Renal cortical epithelial cell (primary cell): ENCODE results near the gene KLHL33. TPM values are rescaled to one million over a fixed set of nuclear protein-coding genes. Genes with fewer than 3 reads are reported as not detected.
"Not testable (repeated sequence)": the region's sequence is repeated elsewhere in the genome, so short reads cannot be mapped to it uniquely, and the experiment has no call there.

Experiments
- DNase-seq: peaks from one replicate; pipeline ENCODE4 v3.0.0-alpha.2; 2011; ENCODE audit warnings: low read depth
- total RNA-seq: library from RNA; depleted of rRNA; stranded (reverse); fragments of >200 nt; gene quantifications from 2 replicates; pipeline ENCODE4 v1.2.3, GENCODE V29; 2014

Gene KLHL33
- total RNA-seq, 1 donor from 2014 or later = not detected

DNA sequence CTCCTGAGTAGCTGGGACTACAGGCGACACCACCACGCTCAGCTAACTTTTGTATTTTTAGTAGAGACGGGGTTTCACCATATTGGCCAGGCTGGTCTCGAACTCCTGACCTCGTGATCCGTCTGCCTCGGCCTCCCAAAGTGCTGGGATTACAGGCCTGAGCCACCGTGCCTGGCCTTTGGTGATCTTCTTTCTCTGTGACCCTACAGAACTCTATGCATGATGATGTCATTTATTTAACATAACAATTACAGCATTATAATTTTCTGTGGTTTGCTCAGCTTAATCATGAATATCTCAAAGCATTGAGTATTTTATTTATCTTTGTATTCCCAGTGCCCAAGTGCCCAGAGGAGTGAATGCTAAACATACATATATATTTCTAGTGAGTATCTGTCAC lies 16.9 kb upstream of the KLHL33 start:
- DNase-seq = not testable (repeated sequence)

DNA sequence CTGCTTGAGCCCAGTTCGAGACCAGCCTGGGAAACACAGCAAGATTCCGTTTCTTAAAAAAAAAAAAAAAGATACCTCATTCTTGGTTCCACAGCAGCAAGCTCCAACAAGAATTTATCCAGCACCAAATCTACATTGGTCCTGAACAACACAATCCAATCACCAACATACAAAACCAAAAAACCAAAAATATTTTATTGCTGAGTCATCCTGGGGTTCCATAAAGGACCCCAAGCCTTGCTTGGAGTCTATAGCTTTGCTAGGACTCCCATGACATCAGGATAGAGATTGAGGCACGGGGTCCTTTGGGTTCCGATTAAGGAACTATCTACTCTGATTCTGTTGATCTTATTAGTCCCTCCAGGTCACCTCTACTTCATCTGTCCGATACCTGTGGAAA lies 10.9 kb upstream of the KLHL33 start:
- no peak for DNase-seq

DNA sequence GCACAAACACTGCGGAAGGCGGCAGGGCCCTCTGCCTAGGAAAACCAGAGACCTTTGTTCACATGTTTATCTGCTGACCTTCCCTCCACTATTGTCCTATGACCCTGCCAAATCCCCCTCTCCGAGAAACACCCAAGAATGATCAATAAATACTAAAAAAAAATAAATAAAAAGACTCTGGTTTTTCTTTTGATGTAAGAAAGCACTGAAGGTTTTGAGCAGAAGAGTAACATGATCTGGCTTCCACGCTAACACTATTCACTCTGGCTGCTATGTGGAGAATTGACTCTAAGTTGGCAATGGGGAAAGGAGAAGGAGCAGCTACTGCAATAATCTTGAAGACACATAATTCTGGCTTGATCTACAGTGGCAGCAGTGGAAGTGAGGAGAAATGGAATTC lies 7.7 kb upstream of the KLHL33 start:
- DNase-seq = not testable (repeated sequence)

DNA sequence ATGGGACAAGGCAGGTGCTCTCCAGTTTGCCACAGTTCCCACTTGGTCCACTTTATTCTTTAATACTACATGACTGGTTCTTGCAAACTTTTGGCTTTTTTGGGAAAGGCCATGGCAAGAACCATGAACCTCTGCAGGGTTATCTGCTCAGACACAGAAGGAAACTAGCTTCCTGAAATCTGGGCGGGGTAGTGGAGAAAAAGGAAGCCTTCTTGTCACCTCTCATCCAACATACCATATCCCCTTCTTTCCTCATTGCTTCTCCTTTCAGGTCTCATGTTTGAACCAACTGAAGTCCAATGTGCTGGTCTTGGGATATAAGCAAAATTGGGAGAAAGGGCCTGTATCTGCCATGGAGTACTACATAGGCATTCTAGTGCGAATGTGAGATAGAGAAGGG lies 5.5 kb upstream of the KLHL33 start:
- no peak for DNase-seq

DNA sequence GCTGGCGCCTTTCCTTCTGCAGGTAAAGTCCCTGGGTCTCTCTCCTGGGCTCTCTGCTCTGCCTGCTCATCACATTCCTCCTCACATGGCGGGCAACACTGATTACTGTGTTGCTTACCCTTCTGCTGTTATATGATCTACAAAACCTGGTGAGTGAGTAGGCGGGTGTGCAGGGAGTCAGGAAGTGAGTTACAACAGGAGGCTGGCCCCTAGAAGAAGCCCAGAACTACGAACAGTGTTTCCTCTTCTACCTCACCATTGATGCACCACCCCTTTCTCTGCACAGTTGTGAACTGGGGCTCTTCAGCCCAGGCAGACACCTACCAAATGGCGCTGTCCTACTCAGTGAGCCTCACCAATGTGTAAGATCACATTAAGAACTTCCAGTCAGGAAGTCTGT lies 4.9 kb upstream of the KLHL33 start:
- no peak for DNase-seq

DNA sequence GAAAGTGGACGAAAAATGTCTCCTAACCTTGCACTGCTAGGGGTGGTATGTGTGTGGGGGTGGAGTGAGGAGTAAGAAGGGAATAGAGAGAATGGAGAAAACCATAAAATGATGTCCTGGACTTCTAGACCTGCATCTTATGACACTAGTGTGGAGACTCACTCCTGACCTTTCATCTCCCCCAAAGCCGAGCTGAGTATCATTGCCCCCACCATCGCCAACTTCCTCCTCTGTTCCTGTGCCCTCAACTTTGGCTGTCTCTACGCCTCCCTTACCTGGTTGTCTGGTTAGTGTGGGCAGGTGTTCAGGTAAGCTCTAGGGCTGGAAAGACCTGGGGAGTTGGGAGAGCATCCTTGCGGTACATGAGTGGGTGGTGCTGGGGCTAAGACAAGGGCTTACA lies 4.5 kb upstream of the KLHL33 start:
- no peak for DNase-seq

DNA sequence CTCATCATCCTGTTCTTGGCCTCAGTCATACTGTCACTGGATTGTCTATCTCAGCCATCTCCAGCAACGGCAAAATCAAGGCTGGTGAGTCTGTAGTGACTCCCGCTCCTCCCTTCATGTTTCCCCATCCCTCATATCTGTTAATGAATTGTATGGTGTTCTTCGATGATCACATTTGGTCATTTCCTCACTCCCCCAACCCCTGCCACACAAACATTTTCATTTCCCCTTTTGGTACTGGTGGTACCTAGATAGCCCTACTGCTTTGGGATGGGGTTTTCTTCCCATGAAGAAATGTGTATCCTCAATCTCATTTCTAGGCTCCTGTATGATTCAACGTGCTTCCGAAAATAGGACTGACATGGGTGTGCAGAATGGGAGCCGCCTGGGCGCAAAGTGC lies 2.7 kb upstream of the KLHL33 start:
- no peak for DNase-seq

DNA sequence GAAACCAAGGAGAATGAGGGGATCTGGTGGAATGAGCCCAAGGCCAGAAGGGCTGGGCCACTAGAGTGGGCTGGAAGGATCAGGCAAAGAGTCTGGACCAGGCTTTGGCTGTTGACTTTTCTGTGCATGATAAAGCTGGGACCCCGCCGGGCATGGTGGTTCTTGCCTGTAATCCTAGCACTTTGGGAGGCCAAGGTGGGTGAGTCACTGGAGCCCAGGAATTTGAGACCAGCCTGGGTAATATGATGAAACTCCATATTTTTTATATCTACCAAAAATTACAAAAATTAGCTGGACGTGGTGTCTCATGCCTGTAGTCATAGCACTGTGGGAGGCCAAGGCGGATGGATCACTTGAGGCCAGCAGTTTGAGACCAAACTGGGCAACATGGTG lies 393 bp upstream of the KLHL33 start:
- no peak for DNase-seq

DNA sequence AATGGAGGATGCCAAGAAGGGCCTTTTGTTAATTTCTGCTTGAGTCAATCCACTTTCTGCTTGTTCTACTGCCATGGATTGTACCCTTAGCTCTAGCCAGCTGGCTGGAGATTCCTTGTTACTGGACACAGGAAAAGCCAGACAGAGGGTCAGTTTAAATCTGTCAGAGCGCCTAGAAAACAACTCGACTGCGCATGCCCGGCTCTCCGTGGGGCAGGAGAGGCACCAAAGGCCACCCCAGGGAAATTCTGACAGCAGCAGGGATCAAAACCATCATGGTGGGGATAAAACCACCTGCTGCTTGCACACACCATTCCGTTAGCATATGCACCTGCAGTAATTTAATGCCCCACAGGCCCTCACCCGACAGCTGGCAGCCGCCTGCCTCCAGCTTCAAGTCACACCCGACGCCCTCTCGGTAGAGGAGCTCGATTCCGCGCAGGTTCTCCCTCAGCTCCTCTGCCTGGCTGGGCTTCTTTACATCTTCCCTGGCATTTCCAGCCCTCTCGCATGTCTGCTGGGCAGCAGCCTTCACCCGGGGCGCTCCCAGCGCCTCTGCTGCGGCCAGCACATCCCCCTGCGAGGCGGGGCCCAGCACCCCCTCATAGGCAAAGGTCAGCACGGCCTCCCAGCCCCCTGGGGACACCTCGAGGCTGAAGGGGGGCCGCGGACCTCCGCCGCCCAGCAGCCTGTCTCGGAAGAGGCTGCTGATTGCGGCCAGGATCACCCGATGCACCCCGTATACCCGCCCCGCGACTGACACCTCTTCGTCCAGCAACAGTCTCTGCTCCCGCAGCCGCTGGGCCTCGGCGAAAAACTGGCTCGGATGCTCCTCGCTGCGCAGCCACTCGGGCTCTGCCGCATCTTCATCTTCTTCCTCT lies 1.0 kb downstream of the KLHL33 start:
- no peak for DNase-seq

DNA sequence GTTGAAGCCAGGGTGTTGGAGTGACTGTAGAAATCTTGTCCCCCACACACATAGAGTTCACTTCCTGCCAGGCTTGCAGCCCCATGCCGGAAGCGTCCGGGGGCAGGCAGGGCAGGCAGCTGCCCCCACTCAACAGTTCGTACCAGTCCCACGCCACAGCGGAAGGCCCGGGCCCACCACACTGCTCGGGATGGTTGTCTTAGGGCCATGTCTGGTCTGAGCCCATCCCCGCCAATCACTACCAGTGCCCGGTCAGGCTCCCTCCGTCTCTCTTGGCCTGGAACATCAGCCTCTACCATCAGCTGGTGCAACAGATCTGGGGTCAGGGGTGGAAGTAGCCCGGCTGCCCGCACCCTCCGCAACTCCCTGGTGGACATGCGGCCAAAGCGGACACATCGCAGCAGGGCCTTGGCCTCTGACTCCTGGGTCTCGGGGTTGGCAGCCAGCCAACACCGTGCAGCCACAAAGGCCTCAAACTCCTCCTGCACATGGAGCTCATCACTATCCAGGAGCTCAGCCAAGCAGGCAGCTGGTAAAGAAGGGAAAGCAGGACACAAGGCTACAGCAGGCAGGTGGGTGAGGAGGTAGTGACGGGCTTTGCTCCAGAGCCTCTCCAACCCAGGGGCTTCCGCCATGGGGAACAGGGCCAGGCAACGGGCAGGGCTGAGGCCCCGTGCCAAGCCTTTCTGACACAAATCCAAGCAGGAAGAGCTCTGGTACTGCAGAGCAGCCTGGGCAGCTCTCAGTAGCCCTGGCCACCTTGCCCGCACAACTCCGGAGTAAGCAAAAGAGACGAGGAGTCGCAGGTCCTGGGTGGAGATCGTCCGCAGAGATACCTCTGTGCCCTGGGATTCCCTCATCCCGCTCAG lies 5.9 kb downstream of the KLHL33 start:
- no peak for DNase-seq

DNA sequence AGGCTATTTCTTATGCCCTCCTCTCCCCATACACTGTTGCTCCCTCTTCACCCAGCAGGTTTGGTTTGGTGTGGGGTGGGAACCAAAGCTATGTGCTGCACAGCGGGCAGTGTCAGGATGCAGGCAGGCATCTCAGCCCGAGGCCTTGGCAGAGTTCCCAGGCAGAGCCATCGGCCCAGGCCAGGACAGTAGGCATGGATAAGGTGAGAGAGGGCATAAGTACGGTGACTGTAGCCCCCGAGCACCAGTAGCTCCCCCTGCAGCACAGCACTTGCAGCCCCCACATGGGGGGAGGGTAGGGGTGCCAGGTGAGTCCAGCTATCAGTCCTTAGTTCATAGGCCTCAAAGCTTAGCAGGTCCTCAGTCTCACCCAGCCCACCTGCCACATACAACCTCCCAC lies 7.2 kb downstream of the KLHL33 start:
- no peak for DNase-seq

DNA sequence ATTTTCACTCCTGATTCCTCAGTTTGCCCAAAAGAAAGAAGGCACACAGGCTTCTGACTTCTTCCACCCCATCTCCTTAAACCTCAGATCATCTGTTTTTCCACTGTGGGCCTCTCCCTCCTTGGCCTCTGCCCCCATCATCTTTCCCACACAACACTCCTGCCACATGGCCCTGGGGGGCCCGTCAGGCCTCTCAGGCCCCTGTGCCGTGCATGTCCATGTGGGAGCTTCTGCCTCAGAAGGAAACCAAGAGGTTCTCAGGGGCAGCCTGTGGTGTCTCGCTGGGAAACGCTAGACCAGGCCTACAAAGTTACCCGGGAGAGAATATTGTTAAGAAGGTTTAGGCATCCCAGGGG lies 8.0 kb downstream of the KLHL33 start:
- no peak for DNase-seq

DNA sequence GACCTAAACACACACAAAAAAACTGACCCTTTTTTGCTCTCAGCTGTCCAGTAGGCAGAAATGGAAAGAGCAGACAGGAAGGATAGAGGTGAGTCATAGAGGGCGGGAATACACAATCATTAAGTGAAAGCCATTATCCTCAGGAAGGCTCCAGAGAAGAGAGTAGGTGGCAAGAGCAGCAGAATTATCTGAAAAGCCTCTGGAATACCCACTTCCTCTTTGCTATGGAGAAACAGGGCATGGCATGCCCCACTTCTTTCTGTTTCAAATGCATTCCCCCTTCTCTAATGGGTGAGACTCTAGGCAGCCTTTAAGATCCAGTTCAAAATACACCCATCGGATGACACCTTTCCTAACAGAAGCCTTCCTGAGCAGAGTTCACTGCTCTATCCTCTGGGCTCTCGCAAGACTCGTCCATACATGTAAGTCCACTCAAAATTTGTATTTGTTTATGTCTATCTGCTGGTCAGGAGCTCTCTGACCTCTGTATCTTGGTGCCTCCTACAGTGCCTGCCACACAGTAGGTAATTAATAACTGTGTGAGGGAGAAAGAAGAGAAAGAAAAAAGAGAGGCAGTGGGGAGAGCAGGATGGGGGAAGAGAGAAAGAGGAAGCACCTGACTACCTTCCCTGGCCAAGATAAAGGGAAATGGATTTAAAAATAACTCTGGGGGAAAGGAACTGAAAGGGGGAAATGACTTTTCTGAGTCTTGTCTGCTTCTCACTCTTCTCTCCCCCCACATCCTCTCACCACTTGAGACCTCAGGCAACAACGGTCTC lies 8.5 kb downstream of the KLHL33 start:
- peak; percentile 81 for DNase-seq

DNA sequence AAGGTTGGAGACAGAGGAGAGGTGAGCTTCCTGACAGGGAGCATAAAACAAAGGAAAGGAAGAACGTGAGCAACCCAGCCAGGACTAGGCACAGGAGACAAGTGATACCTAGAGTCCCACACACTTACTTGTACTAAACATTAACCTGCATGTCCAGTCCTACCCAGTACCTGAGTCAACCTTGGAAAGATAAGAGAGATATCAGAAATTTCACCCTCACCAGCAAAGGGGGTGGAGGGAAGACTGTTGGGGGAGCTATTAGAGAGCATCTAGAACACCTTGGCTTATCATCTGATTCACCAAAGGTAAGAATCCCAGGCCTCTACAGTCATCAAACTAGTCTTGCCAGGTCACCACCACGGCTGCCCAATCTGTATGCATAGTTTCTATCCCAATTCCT lies 11.1 kb downstream of the KLHL33 start:
- DNase-seq = no peak

DNA sequence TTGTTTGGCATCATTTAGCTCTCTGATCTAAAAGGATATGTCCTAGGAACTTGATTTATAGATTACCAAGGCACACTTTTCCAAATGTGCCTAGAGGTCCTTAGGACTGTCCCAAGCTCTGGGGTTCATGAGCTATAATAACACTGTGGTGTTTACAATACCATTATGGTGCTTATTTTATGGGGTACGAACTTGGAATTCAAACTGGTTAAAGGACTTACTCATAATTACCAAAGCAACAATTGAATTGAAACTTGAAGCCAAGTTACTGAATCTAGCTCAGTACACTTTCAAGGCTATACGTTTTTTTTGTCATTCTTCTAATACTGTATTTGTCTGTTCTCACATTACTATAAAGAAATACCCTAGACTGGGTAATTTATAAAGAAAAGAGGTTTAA lies 13.1 kb downstream of the KLHL33 start:
- no peak for DNase-seq

DNA sequence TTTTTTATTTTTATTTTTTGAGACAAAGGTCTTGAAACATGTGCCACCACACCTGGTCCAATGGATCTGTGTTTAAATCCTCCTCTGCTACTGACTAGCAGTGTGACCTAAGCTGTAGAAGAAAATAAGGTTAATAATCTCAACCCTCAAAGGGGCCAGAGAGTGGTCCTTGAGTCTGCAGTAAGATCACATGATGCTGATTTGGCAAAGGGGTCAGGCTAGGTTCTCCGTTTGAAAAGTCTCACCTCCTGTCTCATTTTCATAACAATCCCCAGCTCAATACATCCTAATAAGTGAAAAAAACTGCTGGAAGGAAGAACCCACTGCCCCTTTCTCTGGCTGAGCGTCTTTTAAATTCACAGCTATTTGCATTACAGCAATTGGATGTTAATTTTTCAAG lies 14.7 kb downstream of the KLHL33 start:
- no peak for DNase-seq

DNA sequence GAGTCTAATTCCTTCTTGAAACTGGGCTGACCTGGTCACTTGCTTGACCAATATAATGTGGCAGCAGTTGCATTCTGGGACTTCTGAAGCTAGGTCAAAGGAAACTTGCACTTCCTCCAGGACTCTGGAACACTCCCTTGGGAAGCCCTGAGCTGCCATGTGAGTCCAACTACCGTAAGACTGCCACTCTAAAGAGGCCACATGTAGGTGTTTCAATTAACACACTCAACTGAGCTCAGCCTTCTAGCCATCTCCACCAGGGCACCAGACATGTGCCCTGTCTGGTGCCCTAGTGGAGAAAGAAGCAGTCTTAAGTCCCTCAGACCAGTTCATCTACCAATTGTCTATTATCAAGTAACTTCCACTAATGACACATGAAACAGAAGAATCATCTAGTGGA lies 16.5 kb downstream of the KLHL33 start:
- no peak for DNase-seq

DNA sequence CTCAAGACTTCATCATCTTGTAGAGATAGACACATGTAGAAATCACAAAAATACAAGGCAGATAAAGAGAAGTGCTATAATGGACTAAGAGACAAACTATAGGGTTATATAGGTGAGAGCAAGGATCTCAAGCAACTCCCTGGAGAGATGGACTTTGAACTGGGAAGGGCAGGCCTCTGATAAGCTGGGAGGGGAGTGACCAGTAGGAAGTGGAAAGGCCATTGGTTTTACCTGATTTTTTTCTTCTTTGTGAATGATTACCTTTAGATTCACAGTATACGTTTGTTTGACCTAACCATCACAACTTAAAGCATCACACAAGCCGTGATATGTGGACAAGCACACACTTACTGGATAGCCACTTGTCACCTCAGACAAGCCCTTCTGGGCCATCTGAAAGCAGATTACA lies 17.5 kb downstream of the KLHL33 start:
- DNase-seq = no peak

DNA sequence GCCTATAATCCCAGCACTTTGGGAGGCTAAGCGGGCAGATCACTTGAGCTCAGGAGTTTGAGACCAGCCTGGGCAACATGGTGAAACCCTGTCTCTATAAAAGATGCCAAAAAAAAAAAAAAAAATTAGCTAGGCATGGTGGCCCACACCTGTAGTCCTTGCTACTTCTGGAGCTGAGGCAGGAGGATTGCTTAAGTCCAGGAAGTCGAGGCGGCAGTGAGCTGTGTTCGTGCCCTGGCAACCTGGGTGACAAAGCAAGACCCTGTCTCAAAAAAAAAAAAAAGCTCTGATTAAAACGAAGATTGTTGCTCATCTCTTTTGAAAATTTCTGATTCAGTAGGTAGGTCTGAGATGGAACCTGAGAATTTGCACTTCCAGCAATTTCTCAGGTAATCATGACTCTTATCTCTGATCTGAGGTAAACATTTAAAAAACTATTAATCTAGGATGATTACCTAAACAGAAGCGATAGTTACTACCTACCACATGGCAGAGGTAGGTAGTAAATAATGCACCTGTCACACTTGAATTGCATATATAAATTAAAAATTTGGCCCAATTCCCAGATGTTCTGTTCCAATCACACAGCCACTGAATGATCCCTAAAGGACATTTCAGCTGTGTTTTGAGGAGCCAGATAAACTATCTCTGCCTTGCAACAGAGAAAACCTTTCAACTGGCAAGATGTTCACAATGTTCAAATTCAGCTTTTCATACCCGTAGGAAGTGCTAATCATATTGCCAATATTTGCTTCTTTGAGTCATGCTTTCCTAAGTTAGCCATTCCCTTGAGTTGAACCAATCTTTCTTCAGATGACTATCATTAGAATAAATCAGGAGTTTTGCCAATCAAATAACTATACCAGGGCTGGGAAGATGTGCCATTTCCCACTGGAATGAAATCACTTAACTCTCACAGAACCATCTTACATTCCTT lies 18.4 kb downstream of the KLHL33 start:
- DNase-seq = no peak

DNA sequence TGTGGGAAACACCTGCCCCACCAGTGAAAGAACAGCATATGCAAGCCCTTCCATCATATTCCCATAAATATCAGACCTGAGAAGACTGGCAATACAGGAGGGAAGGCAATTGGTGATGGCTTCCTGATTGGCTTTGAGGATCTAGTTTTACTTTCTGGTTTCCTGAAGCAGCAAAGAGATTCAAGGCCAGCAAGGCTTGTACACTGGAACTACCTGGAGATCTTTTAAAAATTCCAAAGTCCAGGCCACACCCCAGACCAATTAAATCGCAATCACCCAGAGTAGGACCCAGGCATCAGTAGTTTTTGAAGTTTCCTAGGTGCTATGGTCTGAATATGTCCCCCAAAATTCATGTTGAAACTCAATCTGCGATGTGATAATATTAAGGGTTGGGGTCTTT lies 19.7 kb downstream of the KLHL33 start:
- DNase-seq = no peak

DNA sequence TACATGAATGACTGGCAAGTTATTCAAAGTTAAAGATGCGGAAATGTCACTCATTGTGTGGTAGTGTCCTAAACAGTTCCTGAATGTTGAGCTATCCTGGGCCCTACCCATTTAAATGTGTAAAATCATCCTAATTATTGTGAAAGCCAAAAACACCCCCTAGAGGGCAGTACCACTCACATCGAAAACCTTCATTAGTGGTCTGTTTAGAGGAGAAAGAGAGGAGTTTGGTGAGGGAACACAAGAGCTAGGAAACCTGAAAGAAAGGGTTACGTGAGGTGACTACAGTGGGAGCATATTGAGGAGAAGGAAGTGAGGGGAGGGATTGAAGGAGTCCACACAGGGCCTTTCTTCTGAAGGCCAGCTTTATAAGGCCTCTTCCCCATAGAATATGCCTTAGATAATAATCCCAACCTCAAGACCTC lies 20.2 kb downstream of the KLHL33 start:
- peak; percentile 59 for DNase-seq
